HG03095 (cell line): ENCODE measurements around the gene LIN52.
"Not testable (repeated sequence)": the region's sequence is repeated elsewhere in the genome, so short reads cannot be mapped to it uniquely, and the experiment has no call there.

Experiments used
- ATAC-seq: cut with Tn5 transposase; IDR thresholded peaks from one replicate; pipeline ENCODE4 v1.9.1; 2021; ENCODE audit warnings: moderate library complexity; ENCODE audit not compliant: unreplicated experiment

The LIN52 gene

DNA sequence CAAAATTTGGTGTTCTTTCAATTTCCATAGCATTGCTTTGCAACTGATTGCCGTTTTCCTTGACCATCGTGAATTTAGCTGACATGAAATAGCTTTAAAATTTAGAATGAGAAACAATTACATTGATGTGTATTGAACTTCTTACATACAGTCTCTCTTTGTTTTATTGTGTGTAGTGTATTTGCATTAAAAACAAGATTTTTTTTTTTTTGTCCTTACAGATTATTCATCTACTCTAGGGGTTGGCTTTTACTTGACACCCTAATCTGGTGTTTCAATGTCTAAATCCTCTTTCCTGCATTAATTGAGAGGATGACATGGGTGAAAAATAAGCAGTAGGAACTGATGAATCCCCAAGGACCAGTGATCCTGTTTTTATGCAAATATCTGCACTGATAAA, 20.6 kb downstream of the LIN52 start:
- no peak for ATAC-seq

DNA sequence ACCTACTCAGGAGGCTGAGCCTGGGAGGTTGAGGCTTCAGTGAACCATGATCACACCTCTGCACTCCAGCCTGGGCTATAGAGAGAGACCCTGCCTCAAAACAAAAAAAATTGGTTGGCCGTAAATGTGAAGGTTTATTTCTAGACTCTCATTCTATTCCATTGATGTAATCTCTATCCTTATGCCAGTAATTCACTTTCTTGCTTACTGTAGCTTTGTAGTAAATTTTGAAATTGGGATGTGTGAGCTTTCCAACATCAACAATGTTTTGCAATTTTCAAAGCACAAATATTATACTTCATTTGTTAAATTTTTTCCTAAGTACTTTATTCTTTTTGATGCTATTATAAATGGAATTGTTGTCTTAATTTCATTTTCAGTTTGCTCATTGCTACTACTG, 24.6 kb downstream of the LIN52 start:
- ATAC-seq: no peak

DNA sequence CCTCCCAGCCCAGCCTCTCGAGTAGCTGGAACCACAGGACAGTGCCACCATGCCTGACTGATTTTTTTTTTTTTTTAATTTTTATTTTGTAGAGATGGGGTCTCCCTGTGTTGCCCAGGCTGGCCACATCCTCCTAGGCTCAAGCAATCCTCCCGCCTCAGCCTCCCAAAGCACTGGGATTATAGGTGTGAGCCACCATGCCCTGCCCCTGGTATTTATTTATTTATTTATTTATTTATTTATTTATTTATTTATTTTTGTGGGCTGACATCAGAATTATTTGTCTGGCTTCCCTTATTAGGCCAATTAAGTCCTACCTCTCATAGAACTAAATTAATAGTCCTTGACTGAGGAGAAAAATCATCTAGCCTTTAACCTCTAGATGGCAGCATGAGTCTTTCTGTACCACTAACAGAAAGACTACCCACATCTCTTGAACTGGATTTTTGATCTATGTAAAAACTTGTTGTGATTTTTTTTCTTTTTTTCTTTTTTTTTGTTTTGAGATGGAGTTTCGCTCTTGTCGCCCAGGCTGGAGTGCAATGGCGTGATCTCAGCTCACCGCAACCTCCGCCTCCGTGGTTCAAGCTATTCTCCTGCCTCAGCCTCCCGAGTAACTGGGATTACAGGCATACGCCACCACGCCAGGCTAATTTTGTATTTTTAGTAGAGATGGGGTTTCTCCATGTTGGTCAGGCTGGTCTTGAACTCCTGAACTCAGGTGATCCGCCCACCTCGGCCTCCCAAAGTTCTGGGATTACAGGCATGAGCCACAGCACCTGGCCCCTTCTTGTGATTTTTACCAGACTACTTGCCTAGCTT, 26.9 kb downstream of the LIN52 start:
- not testable (repeated sequence) for ATAC-seq

DNA sequence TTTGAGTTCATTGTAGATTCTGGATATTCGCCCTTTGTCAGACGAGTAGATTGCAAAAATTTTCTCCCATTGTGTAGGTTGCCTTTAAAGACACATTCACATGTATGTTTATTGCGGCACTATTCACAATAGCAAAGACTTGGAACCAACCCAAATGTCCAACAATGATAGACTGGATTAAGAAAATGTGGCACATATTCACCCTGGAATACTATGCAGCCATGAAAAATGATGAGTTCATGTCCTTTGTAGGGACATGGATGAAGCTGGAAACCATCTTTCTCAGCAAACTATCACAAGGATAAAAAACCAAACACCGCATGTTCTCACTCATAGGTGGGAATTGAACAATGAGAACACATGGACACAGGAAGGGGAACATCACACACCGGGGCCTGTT, 40.7 kb downstream of the LIN52 start:
- not testable (repeated sequence) for ATAC-seq

DNA sequence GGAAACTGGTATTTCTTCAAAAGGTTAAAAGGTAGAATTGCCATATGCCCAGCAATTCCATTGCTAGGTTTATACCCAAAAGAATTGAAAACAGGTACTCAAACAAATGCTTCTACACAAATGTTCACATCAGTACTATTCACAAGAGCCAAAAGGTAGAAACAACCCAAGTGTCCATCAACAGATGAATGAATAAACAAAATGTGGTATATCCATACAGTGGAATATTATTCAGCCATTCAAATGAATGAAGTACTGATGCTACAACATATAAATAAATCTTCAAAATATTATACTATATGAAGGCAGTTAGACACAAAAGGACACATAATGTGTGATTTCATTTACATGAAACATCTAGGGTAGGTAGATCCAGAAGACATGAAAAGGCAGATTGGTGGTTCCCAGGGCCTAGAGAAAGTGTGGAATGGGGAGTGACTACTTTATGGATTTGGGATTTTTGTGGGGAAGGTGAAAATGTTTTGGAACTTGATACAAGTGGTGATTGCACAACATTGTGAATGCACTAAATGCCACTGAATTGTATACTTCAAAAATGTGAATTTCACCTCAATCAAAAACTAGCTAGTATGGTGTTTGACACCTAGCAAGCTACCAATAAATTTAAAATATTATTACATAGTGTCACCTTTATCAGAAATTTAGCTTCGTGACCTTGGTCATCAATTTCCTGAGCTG, 41.7 kb downstream of the LIN52 start:
- no peak for ATAC-seq

DNA sequence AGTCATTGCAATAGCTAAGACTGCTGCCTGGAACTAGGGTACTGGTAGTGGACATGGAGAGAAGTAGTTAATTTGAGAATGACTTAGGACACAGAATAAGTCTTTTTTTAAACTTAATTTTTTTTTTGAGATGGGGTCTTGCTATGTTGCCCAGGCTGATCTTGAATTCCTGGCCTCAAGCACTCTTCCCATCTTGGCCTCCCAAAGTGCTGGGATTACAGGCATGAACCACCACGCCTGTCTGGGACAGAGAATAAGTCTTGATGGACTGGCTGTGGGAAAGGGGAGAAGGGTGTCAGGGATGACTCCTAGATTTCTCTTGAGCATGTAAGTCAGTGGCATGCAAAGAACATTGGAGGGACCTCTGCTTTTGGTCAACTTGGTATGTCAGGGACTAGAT, 42.9 kb downstream of the LIN52 start:
- no peak for ATAC-seq

GRCh38 chr14:74133833-74134481, 49.2 kb downstream of the LIN52 start:
- ATAC-seq: no peak

DNA sequence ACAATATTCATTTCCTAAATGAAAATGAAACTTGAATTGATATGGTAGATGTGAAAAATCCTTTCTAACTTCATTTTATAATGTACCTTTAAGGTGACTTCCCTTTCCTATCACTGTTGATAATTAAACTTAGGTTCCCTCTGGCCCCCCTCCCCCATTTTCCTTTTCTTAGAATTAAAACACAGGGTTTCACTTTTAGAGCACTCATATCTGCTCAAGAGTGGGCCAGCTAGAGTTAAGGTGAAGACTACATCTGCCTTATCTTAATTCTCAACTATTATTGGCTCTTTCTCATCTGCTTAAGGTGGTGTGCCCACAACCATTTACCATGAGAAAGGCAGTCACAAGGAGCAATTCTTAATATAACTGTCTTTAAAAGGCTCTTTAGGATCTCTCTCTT, 49.7 kb downstream of the LIN52 start:
- no peak for ATAC-seq

DNA sequence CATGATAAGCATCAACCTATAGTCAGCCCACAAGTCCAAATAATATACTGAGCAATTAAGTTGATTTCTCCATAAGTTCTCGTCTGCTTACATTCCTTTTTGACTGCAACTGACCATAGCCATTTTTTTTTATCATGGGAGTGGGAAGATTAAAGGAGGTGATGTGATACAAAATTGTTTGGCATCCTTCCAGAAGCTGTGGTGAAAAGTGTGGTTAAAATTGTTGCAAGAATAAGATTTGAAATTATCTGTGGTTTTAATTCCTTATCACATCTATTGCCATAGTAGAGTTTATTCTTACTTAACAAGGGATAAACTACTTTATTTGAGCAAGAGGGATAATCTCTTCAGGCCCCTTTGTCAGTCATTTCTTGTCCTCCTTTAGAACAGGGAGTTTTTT, 50.7 kb downstream of the LIN52 start:
- no peak for ATAC-seq

GRCh38 chr14:74140374-74140850, 55.7 kb downstream of the LIN52 start:
- no peak for ATAC-seq

- no peak for ATAC-seq
Measured at GRCh38 chr14:74141703-74142102, 56.9 kb downstream of the LIN52 start.

DNA sequence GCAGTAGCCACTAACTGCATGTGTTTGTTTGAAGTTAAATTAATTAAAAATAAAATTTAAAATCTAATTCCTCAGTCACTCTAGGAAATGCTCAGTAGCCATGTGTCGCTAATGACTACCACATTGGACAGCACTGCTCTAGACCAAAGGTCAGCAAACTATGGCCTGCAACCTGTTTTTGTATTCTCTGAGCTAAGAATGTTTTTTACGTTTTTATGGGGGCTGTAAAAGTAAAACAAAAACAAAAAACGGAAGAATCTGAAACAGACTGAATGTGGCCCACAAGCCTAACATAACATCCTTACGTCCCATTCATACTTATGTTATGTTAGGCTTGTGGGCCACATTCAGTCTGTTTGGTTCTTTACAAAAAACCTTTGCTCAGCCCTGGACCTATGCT, 57.8 kb downstream of the LIN52 start:
- no peak for ATAC-seq

DNA sequence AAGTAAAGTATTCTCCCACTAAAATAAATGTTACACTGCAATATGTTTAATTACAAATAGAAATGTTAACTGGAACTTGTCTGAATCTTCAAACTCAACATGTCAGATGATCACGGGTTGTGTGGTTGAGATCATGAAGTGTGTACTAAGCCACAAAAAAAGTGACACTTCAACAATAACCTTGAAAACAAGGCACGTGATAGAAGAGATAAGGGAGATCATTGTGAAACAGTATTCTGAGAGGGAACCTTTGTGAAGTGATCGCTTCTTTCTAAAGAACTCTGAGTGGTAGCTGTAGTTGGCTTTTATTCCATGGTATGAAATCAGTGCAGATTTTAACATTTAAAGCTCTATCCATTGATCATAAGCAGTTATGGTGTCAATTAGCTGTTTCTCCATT, 60.0 kb downstream of the LIN52 start:
- no peak for ATAC-seq

- no peak for ATAC-seq
Measured at GRCh38 chr14:74147571-74147970, 62.8 kb downstream of the LIN52 start.

DNA sequence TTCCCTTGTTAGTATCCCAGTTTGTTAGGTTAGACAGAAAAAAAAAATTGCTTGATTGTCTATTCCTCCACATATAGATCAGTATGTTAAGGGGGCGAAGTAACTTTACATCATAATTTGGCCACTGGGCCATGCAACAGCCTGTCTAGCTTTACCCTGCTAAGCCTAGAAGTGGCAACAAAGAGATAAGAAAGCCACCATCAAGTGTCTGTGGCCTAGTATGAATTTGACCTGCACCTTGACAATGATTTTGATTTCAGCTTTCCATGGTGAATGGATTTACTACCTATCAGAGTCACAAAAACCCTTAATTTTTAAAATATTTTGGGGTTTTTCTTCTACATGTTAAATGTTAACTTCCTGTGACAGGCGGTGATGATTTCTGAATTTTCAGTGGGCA, 63.9 kb downstream of the LIN52 start:
- no peak for ATAC-seq

GRCh38 chr14:74155287-74155686, 70.5 kb downstream of the LIN52 start:
- no peak for ATAC-seq

DNA sequence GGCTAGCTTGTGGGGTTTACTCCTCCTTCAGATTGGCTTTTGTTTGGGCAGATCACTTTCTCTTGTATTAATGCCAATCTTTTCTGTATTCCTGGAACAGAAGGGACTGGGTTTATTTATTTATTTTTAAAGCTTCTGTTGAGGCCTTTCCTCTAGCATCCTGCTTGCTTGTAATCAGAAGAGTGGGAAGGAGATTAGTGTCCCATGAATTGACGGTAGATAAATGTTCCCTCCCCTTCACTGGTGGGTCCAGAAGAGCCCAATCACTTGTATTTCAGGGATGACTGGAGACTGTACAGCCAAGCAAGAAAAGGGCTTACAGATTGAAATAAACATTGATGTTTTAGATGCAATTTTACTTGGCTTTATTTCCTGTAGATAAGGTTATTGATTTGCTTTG, 71.0 kb downstream of the LIN52 start:
- no peak for ATAC-seq

- ATAC-seq: no peak
Measured at GRCh38 chr14:74160763-74161162, 76.0 kb downstream of the LIN52 start.

GRCh38 chr14:74161526-74162158, 76.9 kb downstream of the LIN52 start:
- no peak for ATAC-seq

DNA sequence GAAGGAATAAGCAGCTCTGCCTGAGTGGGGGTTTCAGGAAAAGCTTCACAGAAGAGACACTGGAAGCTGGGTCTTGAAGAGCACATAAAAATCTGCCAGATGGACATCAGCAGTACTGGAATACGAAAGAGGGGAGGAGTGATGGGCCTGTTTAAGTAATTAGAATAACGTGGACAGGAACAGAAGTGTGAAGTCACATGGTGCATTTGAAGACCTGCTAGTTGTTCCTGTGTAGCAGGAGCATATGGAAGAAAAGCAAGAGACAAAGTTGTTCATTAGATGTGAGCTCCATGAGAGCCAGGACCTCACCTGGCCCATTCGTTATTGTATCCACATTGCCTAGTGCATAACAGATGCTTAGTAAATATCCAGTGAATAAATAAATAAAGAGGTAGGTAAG, 85.2 kb downstream of the LIN52 start:
- ATAC-seq: no peak

GRCh38 chr14:74176400-74176793, 91.6 kb downstream of the LIN52 start:
- no peak for ATAC-seq
